ENCODE data around the gene HAAO.

GRCh38 chr2:42743659-42743990, 48.8 kb downstream of the HAAO start:
- TF ChIP-seq, protein P1, sequence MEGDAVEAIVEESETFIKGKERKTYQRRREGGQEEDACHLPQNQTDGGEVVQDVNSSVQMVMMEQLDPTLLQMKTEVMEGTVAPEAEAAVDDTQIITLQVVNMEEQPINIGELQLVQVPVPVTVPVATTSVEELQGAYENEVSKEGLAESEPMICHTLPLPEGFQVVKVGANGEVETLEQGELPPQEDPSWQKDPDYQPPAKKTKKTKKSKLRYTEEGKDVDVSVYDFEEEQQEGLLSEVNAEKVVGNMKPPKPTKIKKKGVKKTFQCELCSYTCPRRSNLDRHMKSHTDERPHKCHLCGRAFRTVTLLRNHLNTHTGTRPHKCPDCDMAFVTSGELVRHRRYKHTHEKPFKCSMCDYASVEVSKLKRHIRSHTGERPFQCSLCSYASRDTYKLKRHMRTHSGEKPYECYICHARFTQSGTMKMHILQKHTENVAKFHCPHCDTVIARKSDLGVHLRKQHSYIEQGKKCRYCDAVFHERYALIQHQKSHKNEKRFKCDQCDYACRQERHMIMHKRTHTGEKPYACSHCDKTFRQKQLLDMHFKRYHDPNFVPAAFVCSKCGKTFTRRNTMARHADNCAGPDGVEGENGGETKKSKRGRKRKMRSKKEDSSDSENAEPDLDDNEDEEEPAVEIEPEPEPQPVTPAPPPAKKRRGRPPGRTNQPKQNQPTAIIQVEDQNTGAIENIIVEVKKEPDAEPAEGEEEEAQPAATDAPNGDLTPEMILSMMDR (IDR thresholded peaks at IDR 0.05; ENCODE audit: insufficient read depth, low read depth, low read length): no peak
- no peak for TF ChIP-seq EZH2 (IDR thresholded peaks at IDR 0.05; ENCODE audit: insufficient read depth, low read length)
